Endothelial cell of umbilical vein (primary cell): Measurements from ENCODE around the gene SAP25.

Experiments used
- EZH2 ChIP-seq: IDR thresholded peaks from 2 replicates; pipeline ENCODE4 v1.6.1; 2012; ENCODE audit warnings: borderline replicate concordance, low read depth, mild to moderate bottlenecking, moderate library complexity, low read length, inconsistent platforms; ENCODE audit not compliant: severe bottlenecking
- GATA2 ChIP-seq: IDR thresholded peaks from 2 replicates; pipeline ENCODE4 v1.7.0; 2011; ENCODE audit warnings: low read depth, mild to moderate bottlenecking, moderate library complexity, mixed read lengths, low read length; ENCODE audit not compliant: insufficient read length, insufficient read depth
- JUN ChIP-seq: IDR thresholded peaks from 2 replicates; pipeline ENCODE4 v1.6.1; 2011; ENCODE audit warnings: borderline replicate concordance, low read depth; ENCODE audit not compliant: insufficient read length, insufficient read depth
- POLR2A ChIP-seq: IDR thresholded peaks from 2 replicates; pipeline ENCODE4 v1.6.1; 2012; ENCODE audit warnings: low read depth, mild to moderate bottlenecking, control low read depth, low read length
- POLR2AphosphoS5 ChIP-seq: IDR thresholded peaks from 2 replicates; pipeline ENCODE4 v1.6.1; 2012; ENCODE audit warnings: low read depth, mild to moderate bottlenecking, control low read depth, low read length, moderate library complexity; ENCODE audit not compliant: insufficient read depth
- TF ChIP-seq, protein P1 (sequence below): IDR thresholded peaks from 2 replicates; pipeline ENCODE4 v1.6.1; 2011; ENCODE audit not compliant: insufficient read depth, insufficient read length
- TF ChIP-seq, protein P2 (sequence below), 2 donors: IDR thresholded peaks; 1 replicate in 1 of 2; 2 replicates in 1 of 2; pipeline ENCODE4 v1.5.1; 2011; ENCODE audit warnings: low read length in 2 of 2, mild to moderate bottlenecking in 2 of 2, moderate library complexity in 2 of 2, control low read depth in 1 of 2, inconsistent platforms in 1 of 2, low read depth in 1 of 2; ENCODE audit not compliant: insufficient read depth in 1 of 2; ENCODE audit errors: extremely low read depth in 1 of 2

DNA sequence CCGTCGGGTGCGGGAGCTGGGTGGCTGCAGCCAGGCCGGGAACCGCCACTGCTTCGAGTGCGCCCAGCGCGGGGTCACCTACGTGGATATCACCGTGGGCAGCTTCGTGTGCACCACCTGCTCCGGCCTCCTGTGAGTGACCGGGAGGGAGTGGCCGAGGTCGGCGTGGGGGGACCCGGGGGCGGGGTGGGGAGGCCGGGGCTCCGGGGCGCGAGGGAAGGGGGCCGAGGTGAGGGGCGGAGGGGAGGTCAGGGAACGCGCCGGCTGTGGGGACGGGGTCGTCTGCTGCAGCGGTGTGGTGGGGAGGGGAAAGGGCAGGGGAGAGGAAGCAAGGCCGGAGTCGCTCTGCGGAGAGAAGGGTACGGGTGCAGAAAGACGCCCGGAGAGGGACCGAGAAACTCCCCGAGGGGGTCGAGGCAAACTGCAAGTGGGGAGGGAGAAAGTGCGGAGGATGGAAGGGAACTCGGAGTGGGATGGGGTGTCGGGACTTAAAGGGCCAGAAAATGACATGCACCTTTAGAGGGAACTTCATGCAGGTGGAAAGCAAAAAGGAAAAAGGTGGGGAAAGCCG lies 34.2 kb downstream of the SAP25 start:
- TF ChIP-seq, protein P1, sequence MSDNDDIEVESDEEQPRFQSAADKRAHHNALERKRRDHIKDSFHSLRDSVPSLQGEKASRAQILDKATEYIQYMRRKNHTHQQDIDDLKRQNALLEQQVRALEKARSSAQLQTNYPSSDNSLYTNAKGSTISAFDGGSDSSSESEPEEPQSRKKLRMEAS: no peak
- TF ChIP-seq, protein P2, sequence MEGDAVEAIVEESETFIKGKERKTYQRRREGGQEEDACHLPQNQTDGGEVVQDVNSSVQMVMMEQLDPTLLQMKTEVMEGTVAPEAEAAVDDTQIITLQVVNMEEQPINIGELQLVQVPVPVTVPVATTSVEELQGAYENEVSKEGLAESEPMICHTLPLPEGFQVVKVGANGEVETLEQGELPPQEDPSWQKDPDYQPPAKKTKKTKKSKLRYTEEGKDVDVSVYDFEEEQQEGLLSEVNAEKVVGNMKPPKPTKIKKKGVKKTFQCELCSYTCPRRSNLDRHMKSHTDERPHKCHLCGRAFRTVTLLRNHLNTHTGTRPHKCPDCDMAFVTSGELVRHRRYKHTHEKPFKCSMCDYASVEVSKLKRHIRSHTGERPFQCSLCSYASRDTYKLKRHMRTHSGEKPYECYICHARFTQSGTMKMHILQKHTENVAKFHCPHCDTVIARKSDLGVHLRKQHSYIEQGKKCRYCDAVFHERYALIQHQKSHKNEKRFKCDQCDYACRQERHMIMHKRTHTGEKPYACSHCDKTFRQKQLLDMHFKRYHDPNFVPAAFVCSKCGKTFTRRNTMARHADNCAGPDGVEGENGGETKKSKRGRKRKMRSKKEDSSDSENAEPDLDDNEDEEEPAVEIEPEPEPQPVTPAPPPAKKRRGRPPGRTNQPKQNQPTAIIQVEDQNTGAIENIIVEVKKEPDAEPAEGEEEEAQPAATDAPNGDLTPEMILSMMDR (IDR thresholded peaks at IDR 0.05; ENCODE audit: extremely low read depth in 1 of 2, insufficient read depth in 1 of 2, low read depth in 1 of 2, low read length in 2 of 2): no peak
- TF ChIP-seq EZH2: no peak
- TF ChIP-seq POLR2A: no peak
- TF ChIP-seq POLR2AphosphoS5: no peak
- TF ChIP-seq GATA2: no peak
- no peak for TF ChIP-seq JUN
